Measurements from ENCODE around the gene KIF6.
"Not testable (repeated sequence)": the region's sequence is repeated elsewhere in the genome, so short reads cannot be mapped to it uniquely, and the experiment has no call there.

Gene KIF6

GRCh38 chr6:39508515-39508914 is 216.7 kb downstream of the KIF6 start:
- TF ChIP-seq CTCF (IDR thresholded peaks at IDR 0.05; ENCODE audit: low read depth, low read length, missing control alignments) = no peak
- H3K4me3 ChIP-seq (replicated peaks; ENCODE audit: low read depth, low read length) = no peak overlapping the region
- DNase-seq (ENCODE audit: extremely low read depth, low read depth) = no peak

GRCh38 chr6:39507331-39507998 is 217.7 kb downstream of the KIF6 start:
- TF ChIP-seq CTCF (IDR thresholded peaks at IDR 0.05; ENCODE audit: low read depth, low read length, missing control alignments) = no peak
- no peak for DNase-seq (ENCODE audit: extremely low read depth, low read depth)
- H3K4me3 ChIP-seq (replicated peaks; ENCODE audit: low read depth, low read length) = no peak overlapping the region

GRCh38 chr6:39502362-39502955 is 222.7 kb downstream of the KIF6 start:
- not testable (repeated sequence) for DNase-seq (ENCODE audit: extremely low read depth, low read depth); H3K4me3 ChIP-seq (replicated peaks; ENCODE audit: low read depth, low read length)

GRCh38 chr6:39499053-39499452 is 226.2 kb downstream of the KIF6 start:
- DNase-seq (ENCODE audit: extremely low read depth, low read depth) = no peak
- no peak overlapping the region for H3K4me3 ChIP-seq (replicated peaks; ENCODE audit: low read depth, low read length)
- TF ChIP-seq CTCF (IDR thresholded peaks at IDR 0.05; ENCODE audit: low read depth, low read length, missing control alignments) = no peak

GRCh38 chr6:39498096-39498495 is 227.1 kb downstream of the KIF6 start:
- no peak for TF ChIP-seq CTCF (IDR thresholded peaks at IDR 0.05; ENCODE audit: low read depth, low read length, missing control alignments)
- DNase-seq (ENCODE audit: extremely low read depth, low read depth) = no peak
- no peak overlapping the region for H3K4me3 ChIP-seq (replicated peaks; ENCODE audit: low read depth, low read length)

- TF ChIP-seq CTCF (IDR thresholded peaks at IDR 0.05; ENCODE audit: low read depth, low read length, missing control alignments) = no peak
- no peak overlapping the region for H3K4me3 ChIP-seq (replicated peaks; ENCODE audit: low read depth, low read length)
- no peak for DNase-seq (ENCODE audit: extremely low read depth, low read depth)
Observed at GRCh38 chr6:39496915-39497314, 228.3 kb downstream of the KIF6 start.

GRCh38 chr6:39496456-39496855 is 228.8 kb downstream of the KIF6 start:
- DNase-seq (ENCODE audit: extremely low read depth, low read depth) = no peak
- TF ChIP-seq CTCF (IDR thresholded peaks at IDR 0.05; ENCODE audit: low read depth, low read length, missing control alignments) = no peak
- H3K4me3 ChIP-seq (replicated peaks; ENCODE audit: low read depth, low read length) = no peak overlapping the region
